GDM1 (cell line): Measurements from ENCODE around the gene IL10.
A peak's percentile ranks its signal among the peaks of the same experiment; 100 is the strongest.

ENCODE experiments used
- DNase-seq: peaks from one replicate; lab custom pipeline; 2025; lab: John Stamatoyannopoulos, UW

IL10 gene

DNA sequence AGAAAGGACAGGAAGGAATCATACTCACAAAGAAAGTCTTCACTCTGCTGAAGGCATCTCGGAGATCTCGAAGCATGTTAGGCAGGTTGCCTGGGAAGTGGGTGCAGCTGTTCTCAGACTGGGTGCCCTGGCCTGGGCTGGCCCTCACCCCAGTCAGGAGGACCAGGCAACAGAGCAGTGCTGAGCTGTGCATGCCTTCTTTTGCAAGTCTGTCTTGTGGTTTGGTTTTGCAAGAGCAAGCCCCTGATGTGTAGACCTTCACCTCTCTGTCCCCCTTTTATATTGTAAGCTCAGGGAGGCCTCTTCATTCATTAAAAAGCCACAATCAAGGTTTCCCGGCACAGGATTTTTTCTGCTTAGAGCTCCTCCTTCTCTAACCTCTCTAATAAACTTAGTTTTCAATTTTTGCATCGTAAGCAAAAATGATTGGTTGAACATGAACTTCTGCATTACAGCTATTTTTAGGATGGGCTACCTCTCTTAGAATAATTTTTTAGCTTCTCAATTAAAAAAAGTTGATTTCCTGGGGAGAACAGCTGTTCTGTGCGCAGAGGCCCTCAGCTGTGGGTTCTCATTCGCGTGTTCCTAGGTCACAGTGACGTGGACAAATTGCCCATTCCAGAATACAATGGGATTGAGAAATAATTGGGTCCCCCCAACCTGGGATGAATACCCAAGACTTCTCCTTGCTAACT, at the start of gene IL10:
TSS of gene IL10 (minus strand) at position 252 of the 695 bp plus-strand sequence. CDS start at position 193, 59 bp downstream.
- DNase-seq: no peak

DNA sequence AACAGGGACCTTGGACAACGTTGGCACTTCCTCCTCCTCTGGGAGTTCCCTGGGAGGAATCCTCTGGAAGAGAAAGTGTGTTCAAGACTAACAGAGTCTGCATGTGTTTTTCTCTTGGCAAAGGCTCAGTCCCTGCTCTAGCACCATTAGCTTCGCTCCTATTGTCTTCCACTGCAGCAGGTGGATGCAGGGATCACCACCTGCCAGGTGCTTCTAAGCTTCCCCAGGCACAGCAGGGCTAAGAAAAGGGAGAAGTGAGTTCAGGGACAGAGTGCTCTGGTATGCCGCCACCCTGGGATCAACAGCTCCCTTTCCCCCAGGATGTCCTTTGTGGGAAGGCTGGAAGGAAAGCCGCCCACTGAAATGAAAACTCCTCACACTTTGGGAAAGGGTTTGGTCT, 49.2 kb upstream of the IL10 start:
- no peak for DNase-seq

DNA sequence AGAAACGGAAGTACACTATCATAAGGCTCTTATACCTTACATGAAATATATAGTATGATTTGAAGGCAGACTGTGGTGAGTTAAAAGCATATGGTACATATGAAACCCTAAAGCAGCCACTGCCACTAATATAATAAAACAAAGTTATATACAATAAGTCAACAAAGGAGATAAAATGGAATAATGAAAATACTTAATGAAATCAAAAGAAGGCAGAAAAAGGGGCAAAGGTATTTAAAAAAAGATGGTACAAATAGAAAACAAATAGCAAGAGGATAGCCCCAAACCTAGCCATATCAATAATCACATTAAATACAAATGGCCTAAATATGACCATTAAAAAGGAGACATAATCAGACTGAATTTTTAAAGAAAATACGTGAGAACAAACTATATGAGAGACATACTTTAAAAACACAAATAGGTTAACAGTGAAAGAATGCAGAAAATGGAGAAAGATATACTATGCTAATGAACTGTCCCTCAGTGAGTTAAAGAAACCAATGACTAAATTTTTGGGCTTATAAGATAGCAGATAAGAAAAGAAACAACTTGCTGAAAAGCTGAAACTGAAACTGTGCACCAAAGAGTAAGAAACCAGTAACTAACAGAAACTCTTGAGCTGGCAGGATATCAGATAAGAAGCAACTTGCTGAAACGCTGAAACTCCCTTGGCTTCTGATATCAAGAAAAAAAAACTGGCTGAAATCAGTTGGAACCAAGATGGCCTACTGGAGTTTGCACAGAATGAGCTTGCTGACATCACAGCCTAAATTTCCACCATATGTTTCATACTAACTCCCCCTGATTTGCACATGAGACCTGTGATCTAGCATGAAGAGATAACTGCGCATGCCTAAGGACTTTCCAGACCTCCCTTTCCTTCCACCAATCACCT, 44.3 kb upstream of the IL10 start:
- DNase-seq: no peak

DNA sequence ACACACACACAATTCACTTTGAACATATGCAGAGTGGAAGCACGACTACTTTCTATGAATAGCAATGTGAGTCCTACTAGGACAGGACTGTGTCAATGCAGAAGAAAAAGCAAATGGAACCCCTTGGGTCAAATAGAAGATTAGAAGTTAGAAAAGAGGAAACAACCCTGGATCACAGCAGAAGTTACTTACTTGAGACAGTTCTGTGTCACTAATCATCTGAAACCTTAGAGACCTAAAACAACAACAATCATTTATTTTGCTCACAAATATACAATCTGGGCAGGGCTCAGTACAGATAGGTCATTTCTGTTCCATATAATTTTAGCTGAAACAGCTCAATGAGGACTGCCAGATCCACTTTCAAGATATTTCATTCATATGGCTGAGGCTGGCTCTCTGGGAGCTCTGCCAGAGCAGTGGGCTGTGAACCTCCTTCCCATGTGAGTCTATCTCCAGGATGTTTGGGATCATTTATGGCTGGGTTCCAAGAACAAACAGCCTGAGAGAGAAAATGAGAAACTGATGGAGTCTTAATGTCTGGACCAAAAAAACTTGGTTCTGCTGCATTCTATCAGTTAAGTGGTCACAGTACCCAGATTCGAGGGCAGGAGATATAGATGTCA, 42.5 kb upstream of the IL10 start:
- no peak for DNase-seq

DNA sequence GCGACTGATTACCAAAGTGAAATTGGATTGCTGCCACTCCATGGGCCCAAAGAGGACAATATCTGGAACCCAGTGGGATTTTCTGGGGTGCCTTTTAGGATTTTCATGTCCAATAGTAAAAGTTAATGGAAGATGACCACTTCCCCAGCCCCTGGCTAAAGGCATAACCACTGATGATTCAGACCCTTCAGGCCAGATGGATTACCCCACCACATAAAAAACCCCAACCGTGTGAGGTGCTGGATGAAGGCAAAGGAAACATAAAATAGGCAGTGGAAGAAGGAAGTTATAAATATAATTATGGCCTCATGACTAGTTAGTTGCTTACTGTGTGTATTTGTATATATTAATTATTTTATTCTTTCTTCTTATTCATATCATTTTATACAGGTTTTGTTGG, 40.2 kb upstream of the IL10 start:
- DNase-seq: no peak

DNA sequence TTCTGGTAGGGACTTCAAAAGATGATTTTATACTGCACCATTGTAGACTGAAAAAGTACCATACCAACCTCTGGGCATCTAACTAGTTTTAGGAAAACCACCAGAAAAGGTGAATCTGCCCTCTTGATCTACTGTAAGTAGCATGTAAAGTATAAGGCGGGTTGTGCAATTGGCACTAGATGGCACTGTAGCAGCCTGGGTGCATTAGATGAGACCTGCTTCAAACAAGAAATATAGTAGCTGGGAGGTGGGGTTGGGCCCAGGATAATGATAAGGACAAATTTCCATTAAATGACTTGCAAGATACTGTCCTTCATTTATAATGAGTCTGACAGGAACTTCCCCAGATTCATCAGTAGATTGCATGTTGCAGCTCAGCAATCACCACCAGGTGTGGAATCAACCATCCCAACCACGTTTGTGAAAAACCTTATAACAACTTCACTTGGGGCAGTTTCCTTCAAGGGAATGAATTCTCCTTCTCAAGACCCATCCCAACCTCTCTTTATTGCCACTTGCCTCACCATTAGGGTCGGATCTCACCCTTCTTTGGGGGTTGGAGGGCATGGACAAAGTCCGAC, 37.3 kb upstream of the IL10 start:
- peak; percentile 35 for DNase-seq

DNA sequence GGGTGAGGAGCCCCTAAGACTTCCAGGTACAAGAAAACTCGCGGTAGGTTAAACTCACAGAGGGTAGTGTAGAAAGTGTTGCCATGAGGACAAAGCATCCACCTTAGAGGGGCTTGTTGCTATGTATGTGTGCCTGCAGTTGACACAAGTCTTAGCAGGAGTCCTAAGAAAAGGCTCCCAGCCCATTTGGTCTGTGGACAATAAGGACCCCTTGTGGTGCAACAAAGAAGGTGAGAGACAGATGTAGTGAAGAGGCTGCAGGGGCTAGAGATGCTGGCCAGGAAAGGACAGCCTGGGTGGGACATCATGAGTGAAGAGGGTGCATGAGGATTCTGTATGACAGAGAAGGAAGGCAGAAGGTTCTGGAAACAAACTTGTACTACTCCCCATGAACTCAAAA, 36.3 kb upstream of the IL10 start:
- DNase-seq: peak; percentile 53

DNA sequence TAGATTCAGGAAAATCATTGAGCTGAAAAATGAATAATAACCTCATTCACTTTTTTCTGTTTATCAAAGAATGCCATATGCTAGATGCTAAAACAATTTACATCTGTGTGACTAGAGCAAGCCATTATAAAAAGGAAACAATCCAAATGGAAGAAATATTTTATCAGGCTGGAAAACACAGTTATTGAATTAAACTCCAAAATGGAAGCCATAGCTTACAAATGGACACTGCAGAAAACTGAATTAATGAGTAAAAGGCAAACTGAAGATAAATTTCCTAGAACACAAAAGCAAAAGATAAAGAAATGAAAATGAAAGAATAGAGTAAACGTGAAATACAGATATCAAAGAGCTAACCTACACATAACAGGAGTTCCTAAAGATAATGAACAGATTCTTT, 33.1 kb upstream of the IL10 start:
- DNase-seq: no peak

DNA sequence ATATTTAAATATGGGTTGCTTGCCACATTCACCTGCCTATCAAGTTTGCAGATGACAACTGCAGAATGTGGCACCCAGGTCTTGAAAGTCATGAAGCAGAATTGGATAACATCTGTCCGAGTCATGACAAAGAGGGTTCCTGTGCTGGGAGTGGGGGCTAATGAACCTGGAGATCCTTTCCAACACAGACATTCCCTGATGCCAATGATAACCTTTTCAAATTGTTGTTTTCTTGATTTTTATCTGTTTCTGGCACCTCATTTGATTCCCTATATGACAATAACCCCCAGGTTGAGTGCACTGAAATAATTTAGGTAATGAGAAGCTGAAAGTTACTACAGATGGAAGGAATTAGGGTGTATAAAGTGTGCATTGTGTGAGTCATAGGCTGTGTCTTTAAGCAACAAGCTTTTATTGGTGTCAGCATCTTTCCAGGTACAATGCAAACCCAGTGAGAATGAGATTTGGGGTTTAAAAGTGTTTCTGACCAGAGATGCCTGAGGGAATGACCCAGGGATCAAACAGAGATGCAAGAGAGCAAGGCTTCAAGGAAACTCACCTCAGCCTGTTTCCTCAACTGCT, 32.0 kb upstream of the IL10 start:
- no peak for DNase-seq

DNA sequence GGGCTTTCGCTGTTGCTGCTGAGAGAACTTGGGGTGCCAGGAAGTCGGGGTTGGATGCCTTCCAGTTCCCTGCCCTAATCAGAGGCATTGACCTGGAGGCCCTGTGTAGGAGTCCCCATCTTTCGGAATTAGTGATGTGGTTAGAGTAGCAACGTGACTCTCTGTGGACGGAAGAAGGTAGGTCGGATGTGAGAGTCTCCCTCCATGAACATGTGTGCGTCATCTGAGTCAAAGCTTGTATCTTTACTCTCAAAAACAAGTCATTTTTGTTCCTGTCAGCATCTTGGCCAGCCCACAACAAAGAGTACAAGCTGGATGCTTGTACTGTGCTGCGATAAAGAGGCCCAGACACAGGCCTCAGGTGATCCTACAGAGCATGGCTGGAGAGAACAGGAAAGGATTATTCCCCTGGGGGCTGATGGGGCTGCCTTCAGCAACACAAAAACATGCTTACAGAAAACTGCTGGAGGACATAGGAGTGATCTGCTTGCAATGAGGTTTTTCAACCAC, 31.0 kb upstream of the IL10 start:
- DNase-seq: no peak

DNA sequence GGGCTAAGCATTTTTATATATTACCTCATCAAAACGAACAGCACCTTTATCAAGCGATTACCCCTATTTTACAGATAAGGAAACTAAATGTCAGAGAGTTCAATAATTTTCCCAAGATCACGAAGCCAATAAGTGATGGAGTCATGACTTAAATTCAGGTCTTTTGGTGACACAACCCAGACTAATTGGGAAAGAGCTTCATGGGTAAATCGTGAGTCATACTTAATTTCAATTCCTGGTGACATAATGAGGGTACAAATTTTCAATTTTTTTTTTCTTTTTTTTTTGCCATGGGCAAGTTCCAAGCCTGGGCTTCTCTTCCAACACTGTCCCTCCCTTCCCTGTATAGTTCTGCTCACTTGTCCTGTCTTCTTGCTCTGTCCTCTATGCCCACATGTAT, 30.1 kb upstream of the IL10 start:
- DNase-seq: no peak

DNA sequence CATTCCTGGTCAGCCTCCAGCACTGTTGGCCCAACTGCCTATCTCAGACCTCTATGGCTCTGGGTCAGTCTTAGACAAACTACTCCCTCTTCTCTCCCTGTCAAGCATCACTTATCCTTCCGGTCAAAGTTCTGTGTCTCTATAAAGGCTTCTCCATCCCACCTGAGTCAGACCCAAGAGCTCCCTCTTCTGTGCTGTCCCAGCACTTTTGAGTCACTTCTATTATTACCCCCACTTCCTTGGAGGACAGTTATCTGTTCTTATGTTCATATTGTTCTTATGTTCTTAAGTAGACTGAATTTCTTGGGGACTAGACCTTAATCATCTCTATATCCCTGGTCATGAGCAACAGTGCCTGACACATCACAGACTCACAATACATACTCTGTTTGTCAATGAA, 29.2 kb upstream of the IL10 start:
- no peak for DNase-seq

DNA sequence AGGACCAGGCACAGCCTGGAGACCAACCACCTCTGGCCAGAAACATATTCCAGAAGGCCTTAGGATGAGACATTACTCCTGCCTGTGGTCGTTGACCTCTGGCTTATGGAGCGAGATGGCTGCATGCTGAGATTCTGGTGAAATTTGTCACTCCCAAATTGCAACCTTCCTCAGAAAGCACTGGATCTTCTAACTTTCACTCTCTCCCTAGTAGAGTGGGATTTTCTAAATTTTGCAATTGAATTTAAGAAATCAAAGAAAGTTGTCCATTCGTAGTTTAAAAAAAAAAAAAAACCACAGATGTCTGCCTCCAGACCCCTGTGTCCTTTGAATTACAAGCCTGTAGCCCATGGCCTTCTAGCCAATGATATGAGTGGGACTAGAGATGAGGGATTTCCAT, 28.6 kb upstream of the IL10 start:
- DNase-seq: no peak

DNA sequence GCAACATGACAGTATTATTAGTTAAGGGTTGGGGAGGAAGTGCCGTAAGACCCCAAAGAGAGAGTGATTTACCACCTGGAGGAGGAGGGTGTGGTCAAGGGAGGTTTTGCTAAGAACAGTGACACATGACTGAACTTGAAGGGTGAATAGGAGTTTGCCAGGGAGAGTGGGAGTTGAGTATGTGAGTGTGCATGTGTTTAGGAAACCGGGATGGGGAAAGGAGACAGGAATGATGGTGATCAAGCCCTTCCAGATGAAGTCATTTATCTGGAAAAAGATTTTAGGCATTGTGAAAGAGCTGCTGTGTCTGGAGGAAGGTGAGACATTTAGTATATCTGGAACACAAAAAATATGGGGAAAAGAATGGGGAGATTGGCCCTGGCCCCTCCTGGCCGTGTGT, 28.1 kb upstream of the IL10 start:
- no peak for DNase-seq

DNA sequence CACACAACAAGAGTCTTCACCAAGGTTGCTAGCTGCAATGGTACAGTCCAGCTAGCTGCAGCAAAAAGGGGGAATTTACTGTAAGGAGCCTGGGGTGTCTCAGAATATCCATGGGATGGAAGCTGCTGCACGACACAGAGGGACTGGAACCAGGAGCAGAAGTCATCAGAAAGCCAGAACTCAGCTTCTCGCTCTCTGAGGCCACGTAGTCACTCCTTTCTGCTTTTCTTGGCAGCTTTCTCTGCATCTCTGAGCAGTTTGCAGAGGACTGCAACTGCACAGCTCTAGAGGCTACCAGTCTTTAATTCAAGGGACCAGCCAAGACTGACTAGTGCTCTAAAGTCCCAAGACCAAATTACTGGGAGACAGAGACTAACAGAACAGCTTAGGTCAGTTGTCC, 27.0 kb upstream of the IL10 start:
- no peak for DNase-seq

DNA sequence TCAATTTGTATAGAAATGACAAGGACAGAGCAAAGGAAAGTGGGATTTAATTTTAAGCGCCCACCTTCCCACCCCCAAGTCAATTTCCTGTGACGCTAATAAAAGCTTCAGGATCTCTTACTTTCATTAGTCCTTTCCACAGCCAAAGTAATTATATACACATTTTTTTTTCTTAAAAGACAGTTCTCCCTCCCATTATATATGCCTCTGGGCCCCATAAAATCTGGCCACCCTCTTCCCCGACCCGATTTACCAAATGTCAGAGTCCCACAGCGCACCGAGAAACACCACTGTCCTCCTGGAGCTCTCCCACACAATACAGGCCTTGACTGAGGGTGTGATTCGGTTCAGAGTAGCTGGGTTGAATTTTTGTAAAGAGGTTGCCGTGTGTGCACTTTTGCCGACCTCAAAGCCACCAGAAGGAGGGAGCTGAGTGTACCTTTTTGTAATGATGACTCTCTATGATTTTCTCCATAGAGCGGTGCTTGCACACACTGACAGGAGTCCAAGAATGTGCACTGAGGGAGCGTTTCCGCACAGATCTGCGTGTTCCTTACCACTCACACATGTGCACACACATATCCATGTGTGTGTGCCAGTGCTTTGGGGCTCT, 26.2 kb upstream of the IL10 start:
- DNase-seq: no peak

DNA sequence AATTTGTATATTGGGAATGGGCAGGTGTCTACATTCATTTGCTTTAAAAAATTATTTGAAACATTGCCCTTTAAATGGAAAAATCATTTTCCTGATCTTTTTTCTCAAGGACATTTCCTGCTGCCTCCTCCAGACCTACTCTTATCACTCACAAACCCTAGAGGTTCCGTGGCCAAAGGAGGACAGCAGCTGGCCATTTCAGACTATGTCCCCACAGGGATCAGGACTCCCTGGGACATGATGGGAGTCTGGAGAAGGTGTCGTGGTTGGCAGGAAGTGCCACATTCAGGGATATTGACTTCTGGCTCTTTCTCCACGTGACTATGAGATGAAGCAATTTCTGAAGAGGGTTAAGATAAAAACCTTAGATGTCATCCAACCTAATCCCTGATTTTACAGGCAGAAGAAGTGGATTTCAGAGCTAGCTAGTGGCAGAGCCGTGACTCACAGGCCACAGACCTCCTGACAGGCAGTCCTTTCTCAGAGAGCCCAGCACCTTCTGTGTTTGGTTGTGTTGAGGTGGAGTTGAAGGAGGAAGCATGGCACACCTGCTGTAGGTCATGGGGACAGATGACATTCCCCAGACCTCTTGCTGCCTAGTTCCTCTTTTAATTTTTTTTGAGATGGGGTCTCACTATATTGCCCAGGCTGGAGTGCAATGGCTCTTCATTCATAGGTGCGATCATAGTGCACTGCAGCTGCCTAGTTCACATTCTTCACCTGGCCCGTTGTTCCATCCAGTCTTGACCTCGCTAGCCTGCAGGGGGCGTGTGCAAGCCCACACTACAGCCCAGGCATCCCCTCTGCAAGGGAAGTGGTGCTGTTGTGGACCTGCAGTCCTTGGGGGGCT, 25.5 kb upstream of the IL10 start:
- no peak for DNase-seq

DNA sequence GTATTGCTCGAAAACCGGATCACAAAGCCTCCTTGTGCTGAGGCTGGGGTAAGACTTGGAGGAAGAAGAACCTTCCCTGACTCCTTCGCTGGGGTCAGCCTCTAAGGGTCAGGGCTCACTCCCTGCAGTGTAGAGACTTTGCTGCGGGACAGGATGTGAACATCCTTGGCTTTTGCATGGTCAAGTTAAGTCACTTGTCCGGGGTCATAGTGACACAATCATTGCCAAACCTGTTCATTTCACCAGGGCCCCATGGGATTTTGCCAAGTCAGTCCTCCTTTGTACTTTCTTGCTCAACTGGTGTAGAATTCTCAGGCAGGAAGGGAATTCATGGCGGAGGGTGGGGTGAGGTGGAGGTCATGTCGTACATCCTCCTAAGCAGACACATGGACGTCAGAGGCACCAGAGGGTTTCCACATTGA, 24.7 kb upstream of the IL10 start:
- no peak for DNase-seq

DNA sequence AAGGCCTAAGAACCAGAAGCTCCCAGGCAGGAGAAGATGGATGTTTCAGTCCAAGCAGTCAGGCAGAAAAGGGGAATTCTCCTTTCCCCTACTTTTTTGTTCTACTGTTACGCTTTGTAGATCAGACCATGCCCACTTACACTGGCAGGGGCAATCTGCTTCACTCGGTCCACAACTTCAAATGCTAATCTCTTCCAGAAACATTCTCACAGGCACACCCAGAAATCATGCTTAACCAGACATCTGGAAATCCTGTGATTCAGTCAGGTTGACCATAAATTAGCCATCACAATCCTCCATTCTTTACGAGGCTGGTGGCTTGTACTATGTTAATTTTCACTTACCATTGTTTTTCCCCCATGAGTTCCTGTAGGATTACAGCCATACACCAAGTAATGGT, 23.8 kb upstream of the IL10 start:
- DNase-seq: no peak

DNA sequence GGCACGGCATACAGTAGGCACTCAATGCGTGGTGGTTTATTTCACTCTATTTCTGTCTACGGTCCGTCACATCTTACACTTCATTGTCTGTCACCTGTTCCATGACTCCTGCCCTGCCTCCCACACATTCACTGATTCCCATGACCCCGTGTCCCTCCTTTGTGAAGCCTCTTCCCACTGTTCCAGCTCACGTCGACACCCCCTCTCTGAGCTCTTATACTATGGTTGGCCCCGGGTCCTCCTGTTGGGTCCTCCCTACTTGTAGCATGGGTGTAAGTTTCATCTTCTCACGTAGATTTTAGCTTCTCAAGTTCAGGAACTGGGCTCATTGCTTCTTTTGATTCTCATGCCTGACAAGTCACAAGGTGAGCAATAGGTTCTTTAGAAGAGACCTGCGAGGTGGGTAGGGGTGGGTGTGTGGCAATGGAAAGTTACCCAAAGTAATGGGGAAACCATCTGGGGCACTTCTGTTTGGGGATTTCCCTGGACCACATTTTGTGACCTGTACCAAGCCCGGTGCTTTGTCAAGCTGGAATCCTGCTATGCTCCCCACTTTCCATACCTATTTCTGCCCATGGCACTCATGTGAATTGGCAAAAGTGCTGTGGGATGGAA, 22.1 kb upstream of the IL10 start:
- DNase-seq: no peak
